ENCODE data around the gene P2RX1. TPM values are rescaled to one million over a fixed set of nuclear protein-coding genes. Genes with fewer than 3 reads are reported as not detected.
A peak's percentile ranks its signal among the peaks of the same experiment; 100 is the strongest.

The P2RX1 gene
- total RNA-seq, 1 donor from 2014 or later = not detected

DNA sequence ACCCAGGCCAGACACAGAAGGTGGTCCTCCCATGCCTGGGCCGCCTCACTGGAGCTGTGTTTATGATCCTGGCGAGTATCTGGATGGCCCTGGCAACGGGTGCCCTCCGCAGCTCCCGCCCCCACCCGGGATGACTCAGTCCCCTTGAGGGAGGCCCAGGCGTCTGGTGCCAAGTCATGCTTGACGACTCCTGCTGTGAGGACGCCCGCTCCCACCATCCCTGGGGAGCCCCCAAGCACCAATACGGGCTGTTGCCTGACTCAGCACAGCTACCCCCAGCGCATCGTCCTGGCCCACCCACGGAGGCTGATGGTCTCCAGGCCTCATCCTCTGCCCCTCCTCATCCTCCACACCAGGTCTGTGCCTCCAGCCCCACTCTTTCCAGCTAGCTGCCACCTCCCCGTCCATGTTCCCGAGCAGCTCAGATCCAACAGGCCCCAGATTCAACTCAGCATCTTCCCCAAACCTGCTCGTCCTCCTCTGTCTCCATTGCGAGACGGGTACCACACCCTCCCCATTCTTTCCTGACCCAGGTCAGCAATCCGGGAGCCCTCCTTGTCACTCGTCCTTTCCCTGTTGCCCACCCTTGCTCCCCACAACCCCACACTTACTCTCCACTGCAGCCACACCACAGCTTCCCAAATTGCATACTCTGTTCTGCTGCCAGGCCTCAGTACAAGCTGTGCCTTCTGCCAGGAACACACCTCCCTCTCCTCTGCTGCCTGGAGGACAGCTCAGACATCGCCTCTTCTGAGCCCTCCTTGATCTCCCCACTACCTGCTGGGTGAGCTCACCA is 26.0 kb downstream of the P2RX1 start:
- TF ChIP-seq, protein P1, sequence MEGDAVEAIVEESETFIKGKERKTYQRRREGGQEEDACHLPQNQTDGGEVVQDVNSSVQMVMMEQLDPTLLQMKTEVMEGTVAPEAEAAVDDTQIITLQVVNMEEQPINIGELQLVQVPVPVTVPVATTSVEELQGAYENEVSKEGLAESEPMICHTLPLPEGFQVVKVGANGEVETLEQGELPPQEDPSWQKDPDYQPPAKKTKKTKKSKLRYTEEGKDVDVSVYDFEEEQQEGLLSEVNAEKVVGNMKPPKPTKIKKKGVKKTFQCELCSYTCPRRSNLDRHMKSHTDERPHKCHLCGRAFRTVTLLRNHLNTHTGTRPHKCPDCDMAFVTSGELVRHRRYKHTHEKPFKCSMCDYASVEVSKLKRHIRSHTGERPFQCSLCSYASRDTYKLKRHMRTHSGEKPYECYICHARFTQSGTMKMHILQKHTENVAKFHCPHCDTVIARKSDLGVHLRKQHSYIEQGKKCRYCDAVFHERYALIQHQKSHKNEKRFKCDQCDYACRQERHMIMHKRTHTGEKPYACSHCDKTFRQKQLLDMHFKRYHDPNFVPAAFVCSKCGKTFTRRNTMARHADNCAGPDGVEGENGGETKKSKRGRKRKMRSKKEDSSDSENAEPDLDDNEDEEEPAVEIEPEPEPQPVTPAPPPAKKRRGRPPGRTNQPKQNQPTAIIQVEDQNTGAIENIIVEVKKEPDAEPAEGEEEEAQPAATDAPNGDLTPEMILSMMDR (IDR thresholded peaks at IDR 0.05) = no peak
- Mint-ChIP-seq H3K27ac (ENCODE audit: unreplicated experiment) (peak overlapping the region; percentile 86), H3K27me3 (ENCODE audit: unreplicated experiment) (no peaks in the 10 kb centered on the region), H3K36me3 (ENCODE audit: unreplicated experiment) (no peaks in the 10 kb centered on the region), H3K9me3 (ENCODE audit: unreplicated experiment) (no peaks in the 10 kb centered on the region), H3K4me1 (ENCODE audit: unreplicated experiment) (peaks cover 67% of the 10 kb centered on the region), H3K4me3 (ENCODE audit: unreplicated experiment) (no peak overlapping the region)
- DNase-seq (ENCODE audit: extremely low spot score, unreplicated experiment) = peak; percentile 93

DNA sequence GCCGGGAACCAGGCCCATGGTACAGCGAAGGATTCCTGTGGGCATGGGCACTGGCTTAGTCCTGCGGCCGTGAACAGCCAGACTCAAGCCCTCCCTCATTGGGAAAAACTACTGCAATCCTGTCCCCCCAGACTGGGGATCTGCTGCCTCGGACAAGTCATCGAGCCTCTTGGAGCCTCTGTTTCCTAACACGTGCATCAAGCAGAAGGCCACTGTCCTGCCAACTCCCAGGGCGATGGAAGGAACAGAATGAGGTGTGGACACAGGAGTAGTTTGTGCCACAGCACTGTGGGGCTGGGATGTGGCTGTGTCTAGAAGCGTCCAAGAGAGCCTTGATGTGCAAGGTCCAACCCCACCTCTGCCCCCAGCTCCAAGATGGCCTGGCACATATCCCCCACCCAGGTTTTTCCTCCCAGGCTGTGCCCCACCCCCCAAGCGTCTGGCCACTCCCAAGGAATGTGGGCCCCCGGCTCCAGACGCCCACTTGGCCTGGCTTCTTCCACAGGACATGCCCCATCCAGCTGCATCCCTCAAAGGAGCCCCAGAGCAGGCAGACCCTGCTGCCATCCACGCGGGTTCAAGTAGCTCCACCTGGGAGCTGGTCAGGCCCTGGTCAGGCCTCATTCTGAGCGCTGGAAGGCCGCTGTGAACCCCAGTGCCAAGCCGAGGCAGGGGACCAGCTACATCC is 26.8 kb downstream of the P2RX1 start:
- no peak for DNase-seq (ENCODE audit: extremely low spot score, unreplicated experiment)
- no peaks in the 10 kb centered on the region for H3K27me3 Mint-ChIP-seq (ENCODE audit: unreplicated experiment)
- peaks cover 65% of the 10 kb centered on the region for H3K4me1 Mint-ChIP-seq (ENCODE audit: unreplicated experiment)
- TF ChIP-seq, protein P1 (IDR thresholded peaks at IDR 0.05) = no peak
- H3K9me3 Mint-ChIP-seq (ENCODE audit: unreplicated experiment) = no peaks in the 10 kb centered on the region
- peak overlapping the region; percentile 86 for H3K27ac Mint-ChIP-seq (ENCODE audit: unreplicated experiment)
- no peaks in the 10 kb centered on the region for H3K36me3 Mint-ChIP-seq (ENCODE audit: unreplicated experiment)
- H3K4me3 Mint-ChIP-seq (ENCODE audit: unreplicated experiment) = no peak overlapping the region

GRCh38 chr17:3888343-3889171 is 27.7 kb downstream of the P2RX1 start:
- H3K4me1 Mint-ChIP-seq (ENCODE audit: unreplicated experiment) = peaks cover 55% of the 10 kb centered on the region
- H3K9me3 Mint-ChIP-seq (ENCODE audit: unreplicated experiment) = no peaks in the 10 kb centered on the region
- H3K4me3 Mint-ChIP-seq (ENCODE audit: unreplicated experiment) = no peak overlapping the region
- H3K36me3 Mint-ChIP-seq (ENCODE audit: unreplicated experiment) = no peaks in the 10 kb centered on the region
- DNase-seq (ENCODE audit: extremely low spot score, unreplicated experiment) = no peak
- no peaks in the 10 kb centered on the region for H3K27me3 Mint-ChIP-seq (ENCODE audit: unreplicated experiment)
- no peak overlapping the region for H3K27ac Mint-ChIP-seq (ENCODE audit: unreplicated experiment)
- TF ChIP-seq, protein P1 (IDR thresholded peaks at IDR 0.05) = no peak

- Mint-ChIP-seq H3K4me1 (ENCODE audit: unreplicated experiment) (peaks cover 53% of the 10 kb centered on the region), H3K27ac (ENCODE audit: unreplicated experiment) (peak overlapping the region; percentile 35), H3K36me3 (ENCODE audit: unreplicated experiment) (no peaks in the 10 kb centered on the region), H3K4me3 (ENCODE audit: unreplicated experiment) (no peak overlapping the region), H3K27me3 (ENCODE audit: unreplicated experiment) (no peaks in the 10 kb centered on the region), H3K9me3 (ENCODE audit: unreplicated experiment) (no peaks in the 10 kb centered on the region)
- TF ChIP-seq, protein P1 (IDR thresholded peaks at IDR 0.05) = no peak
- no peak for DNase-seq (ENCODE audit: extremely low spot score, unreplicated experiment)
These were observed 28.5 kb downstream of the P2RX1 start for GRCh38 chr17:3887804-3888203.

Data from osteocyte (in vitro differentiated cells).